DMS 273 (cell line): ENCODE data around the gene PSD2.
"Not testable (repeated sequence)": the region's sequence is repeated elsewhere in the genome, so short reads cannot be mapped to it uniquely, and the experiment has no call there.

ENCODE experiments used
- DNase-seq: peaks from one replicate; lab custom pipeline; 2025; ENCODE audit not compliant: unreplicated experiment; lab: John Stamatoyannopoulos, UW

PSD2 gene

DNA sequence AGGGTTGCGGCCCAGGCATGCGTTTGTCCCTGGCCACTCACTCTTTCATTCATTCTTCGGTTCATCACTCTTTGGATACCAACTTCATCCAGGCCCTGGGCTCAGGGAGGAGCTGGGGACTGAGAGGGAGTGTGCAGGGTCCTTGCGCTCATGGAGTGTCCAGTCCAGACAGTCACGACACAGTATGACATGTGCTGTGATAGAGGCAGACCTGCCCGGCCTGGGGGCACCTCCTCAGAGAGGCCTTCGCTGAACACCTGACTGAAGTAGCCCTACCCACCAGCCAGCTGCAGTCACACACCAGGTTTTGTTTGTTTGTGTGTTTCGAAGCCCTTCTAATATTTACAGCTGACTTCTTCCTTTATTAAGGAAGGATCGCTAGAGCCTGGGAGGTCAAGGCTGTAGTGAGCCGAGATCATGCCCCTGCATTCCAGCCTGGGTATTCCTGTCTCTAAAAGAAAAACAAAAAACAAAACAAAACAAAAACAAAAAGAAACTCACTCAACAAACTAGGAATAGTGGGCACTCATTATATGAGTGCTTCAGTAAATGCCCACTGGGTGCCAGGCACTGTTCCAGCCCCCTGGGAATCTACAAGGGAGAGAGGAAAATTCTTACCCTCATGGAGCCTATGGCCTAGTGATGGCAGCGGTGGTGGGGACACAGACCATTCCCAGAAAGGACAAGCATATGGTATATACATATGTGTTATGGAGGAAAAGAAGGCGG is 6.3 kb upstream of the PSD2 start:
- no peak for DNase-seq

DNA sequence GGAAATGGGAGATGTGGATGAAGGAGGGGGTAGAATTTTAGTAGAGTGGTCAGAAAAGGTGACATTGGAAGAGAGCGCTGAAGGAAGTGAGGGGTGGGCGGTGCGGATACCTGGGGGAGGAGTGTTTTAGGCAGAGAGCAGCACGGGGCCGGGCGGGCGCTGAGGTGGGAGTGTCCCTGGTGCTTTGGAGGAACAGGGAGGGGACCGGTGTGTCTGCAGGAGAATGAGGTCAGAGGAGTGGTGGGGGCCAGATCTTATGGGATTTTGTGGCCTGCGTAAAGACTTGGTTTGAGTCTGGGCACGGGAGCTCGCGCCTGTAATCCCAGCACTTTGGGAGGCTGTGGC is 5.8 kb upstream of the PSD2 start:
- no peak for DNase-seq

DNA sequence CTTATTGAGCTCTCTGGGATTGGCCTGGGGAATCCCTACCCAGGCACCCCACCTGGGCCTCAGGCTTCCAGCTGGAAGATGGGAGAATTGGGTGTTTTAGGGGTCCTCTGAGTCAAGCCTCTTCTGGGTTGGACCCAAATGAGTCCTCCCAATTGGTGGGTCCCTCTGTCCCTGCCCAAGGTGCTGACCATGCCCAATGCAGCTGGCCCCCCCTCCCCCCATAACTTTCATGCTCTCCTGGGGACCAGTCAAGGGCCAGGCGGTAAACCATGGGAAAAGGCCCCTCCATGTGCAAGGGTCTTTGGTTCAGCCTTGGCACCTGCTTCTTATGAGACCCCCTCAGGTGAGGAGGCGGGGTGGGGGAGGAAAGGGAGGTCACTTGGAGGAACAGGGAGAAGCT is 3.4 kb upstream of the PSD2 start:
- no peak for DNase-seq

DNA sequence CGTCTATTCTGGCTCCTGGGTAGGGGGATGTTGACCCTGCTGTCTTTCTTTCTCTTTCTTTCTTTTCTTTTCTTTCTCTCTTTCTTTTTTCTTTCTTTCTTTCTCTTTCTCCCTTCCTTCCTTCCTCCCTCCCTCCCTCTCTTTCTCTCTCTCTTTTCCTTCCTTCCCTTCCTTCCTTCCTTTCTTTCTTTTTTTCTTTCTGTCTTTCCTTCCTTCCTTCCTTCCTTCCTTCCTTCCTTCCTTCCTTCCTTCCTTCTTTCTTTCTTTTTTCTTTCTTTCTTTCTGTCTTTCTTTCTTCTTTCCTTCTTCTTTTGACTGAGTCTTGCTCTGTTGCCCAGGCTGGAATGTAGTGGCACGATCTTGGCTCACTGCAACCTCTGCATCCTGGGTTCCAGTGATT is 3.0 kb upstream of the PSD2 start:
- not testable (repeated sequence) for DNase-seq

DNA sequence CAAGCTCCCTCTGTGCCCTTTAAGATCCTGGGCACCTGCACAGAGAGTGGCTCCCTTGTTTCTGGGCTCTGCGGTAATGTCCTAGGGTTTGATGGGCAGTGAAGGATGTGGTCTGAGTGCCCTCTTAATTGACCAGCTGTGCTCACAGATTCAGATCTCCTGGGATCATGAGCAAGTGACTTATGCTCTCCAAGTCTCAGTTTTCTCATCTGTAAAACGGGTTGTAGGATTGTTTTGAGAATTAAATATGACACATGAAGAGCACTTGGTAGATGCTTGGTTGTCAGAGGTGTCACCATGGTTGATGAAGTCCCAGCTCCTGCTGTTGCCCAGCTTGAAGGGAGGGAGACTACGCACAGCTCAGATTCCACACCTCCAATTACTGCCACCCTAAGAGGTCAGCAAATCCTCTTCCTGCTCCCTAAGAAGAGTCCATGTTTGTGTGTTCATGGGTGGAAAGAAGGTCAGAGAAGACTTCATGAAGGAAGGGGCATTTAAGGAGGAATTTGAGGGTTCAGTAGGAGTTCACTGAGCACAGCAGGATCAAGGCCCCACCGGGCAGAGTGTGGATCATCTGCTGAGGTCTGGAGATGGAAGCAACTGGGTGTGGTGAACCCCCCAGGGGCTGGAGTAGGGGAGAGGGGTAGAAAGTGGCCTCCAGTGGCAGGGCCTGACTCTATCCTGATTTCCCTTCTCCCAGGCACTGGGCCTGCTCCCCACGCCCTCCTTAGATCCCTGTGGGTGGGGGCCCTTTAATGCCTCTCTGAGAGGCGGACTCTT is 1.4 kb upstream of the PSD2 start:
- no peak for DNase-seq

DNA sequence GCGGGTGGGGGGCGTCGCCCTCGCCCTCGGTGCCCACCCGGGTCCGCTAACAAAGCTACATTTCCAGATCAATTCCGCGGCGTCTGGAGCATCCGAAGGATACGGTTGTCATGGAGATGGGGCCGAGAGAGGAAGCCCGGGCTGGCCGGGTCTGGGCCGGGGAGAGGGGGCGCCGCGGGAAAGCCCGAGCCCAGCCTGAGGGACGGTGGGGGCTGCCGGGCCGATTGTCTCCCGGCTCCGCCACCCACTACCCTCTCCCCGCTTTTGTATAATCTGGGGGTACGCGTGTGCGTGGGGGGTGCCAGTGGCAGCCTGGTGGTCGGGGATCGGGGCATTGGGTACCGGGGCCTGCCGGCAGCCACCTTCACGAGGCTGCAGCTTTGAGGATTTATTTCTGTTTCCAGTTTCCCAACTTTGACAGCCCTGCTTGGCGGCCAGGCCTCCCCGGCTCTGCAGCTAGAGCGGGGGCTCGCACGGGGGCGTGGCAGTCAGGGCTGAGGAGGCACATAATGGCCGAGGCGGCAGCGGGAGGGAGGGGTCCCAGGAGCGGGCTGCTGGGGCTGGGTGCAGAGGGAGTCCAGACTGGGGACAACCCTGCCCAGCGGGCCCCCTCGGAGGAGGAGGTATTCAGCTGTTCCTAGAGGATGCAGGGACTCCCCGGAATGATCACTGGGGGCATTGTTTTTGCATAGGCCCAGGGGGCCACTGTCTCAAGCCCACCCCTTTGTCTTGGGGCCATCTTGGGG is 626 bp downstream of the PSD2 start:
- peak; percentile 59 for DNase-seq

DNA sequence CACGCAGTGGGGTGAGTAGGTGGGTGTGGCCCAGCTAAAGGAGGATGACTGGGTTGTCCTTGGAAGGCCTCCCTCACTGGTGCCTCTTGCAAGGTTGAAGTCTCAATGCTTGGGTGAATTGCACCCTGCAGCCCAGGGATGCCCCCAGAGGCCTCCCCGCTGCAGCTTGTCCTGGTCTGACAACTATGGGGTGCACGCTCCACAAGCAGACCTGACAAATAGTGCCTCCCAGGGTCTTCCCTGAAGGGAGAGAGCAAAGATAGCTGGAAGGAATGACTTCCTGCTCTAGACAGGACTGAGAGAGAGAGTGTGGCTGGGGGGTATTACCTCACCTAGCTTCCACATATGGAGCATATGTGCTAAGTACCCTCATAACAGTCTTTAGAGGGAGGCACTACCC is 1.7 kb downstream of the PSD2 start:
- DNase-seq, result peak; percentile 58

DNA sequence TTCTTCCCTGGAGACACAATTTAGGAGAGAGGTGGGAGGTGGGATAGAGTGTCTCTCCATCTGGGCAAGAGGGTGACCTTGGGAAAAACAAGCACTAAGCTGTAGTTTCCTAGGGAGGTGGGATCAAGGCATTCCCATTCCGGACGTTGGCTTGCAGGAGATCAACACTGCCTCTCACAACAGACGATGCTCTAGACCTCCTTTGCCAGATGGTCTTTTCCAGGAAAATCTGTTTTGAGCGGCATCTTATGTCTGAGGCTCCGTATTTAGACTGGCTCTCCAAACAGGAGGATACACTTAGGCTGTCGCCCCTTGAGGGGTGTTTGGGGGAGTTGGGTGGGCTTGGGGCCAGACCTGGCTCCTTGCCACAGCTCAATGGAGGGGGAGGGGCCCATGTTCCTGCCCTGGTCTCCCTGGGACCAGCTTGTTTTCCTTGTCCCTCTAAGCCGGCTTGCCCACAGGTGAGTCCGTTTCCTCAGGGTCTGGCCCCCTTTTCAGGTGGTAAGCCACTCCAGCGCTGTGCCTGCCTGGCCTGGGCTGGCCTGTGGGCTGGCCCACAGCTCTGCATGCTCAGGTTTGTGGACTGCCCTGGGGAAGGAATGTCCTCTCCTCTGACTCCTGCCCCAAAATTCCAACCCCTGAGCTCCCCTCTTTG is 2.4 kb downstream of the PSD2 start:
- DNase-seq, result peak; percentile 82

DNA sequence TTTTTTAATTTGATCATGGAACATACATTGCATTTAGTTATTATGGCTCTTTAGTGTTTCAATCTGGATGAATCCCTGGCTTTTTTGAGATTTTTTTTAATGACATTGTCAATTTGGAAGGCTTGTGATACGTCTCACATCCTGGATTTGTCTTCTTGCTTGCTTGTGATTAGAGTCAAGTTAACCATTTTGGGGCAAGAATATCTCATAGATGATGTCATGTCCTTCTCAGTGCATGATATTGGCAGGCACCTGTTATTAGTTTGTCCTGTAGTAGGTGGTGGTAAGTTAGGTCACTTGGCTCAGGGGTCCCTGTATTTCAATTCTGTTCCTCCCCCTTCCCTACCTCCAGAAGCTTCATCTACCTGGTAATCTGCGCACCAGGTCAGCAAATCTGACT is 3.3 kb downstream of the PSD2 start:
- no peak for DNase-seq

DNA sequence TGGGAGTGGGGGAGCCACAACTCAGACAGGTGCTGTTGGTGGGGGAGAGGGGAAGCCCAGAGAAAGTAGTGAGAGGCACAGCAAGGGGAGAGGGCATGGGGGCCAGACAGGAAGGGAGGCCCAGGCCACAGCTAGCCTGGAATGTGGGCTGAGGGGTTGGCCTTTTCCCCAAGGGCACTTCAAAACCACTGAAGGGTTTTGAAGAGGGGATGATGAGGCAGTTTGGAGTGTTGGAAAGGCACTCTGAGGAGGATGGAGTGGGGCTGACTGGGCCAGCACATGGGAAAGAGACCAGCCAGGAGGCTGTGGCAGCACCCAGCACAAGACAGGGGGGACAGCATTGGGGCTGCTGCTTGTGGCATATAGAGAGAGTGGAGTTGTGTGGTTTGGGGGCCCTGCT is 3.8 kb downstream of the PSD2 start:
- DNase-seq, result no peak

DNA sequence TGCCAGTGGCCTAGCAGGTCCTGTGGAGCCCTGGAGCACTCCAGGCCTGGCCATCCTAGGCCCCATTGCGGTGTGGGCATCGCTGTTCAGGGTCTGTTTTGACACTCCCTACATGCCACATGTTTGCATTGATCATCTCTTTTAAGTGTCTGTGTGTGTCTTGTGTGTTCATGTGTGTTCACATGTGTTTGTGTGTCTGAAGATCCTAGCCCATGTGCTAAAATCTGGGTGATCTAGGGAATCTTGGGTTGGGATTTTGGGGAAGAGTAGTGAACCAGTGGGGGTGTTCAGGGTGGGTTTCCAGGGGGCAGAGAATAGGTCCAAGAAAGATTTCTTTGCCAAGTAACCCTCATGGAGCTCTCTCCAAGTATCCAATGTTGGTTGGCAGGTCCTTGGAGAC is 8.4 kb downstream of the PSD2 start:
- no peak for DNase-seq

DNA sequence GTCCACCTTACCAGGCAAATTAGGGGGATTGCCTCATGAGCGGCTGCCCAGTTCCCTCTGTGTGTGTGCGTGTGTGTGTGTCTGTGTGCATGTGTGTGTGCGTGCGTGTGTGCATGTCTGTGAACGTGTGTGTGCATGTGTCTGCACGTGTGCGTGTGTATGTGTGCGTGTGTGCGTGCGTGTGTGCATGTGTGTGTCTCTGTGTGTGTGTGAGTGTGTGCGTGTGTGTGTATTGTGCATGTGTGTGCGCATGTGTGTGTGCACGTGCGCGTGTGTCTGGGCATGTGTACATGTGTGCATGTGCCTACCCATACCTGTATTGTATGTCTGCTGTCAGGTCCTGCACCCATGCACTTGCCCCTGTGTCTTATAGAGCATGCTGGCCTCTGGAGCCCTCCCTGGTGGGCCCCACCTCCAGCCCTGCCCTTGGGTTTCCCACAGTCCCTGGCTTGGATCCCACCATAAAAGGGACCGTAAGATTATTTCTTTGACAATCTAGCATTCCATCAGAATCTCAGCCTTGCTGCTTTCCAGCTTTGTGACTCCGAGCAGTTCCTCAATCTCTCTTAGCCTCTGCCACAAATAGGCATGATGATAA is 9.3 kb downstream of the PSD2 start:
- DNase-seq, result no peak

DNA sequence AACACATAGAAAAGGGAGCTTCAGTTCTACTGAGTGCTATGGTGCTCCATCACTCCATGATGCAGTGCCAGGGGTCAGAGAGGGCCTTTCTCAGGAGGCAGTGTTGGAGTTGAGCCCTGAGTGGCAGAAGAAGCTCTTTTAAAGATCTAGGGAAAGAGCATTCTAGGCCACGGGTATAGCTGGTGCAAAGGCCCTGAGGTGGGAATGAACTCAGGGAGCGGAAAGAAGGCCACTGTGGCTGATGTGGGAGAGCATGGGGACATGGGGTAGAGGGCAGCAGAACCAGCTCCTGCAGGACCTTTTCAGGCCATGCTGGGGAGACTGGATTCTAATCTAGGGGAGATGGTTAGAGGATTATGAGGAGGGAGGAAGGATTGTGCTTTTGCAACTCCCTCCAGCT is 9.9 kb downstream of the PSD2 start:
- DNase-seq, result no peak

DNA sequence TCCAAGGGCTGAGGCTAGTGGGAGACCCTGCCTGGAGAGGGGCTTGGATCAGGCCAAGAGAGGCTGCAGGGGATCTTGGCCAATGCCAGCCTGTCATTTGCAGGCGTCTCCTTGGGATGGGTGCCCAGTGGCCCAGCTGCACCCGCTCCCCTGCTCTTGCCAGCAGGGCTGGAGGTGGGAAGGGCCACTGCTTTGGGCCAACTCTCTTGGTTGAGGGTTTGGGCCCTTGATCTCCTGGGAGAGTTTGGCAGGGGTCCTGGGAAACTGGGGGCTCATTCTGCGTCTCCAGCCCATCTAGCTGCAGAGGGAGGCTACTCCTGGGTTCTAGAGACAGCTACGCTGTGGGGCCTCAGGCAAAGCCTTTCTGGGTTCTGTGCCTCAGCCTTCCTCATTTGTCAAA is 10.5 kb downstream of the PSD2 start:
- DNase-seq, result no peak

DNA sequence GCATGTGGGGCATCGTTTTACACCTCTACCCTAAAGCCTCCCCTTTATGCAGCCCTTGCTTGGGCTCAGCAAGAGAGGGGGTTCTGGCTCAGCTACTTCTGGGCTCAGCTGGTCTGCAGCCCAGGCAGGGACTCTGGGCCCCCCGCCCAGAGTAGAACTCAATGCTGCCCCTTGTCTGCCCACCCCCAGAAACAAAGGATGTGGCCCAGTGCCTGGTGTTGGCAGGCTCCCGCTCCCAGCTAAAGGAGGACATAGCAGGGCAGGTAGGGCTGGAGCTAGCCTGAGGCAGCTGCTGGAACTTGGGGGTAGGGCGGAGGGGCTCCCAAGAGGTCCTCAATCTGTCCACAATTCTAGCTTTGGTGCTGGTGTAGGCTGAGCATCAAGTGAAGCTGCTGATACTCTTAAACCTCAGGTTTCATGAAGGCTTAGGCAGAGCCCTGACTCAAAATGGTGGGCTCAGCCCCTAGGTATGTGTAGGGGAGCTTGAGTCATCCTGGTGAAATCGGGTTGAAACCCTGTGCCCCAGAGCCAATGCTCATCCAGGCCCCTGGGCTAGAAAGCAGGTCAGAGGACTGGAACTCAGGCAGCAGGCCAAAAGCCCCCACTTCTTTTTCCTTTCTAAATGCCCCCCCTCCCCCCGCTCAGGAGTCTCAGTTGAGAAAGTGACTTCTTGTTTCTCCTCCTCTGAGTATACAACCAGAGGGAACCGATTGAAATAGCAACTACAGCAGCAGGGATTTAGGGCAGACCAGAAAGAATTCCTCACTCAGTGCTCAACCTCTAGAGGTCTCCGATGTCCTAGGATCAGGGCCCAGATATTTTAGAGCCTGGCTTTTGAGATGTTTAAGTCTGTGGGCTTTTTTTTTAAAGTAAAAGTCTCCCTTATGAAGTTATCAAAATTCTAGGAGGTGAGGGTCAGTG is 11.4 kb downstream of the PSD2 start:
- DNase-seq, result peak; percentile 23

DNA sequence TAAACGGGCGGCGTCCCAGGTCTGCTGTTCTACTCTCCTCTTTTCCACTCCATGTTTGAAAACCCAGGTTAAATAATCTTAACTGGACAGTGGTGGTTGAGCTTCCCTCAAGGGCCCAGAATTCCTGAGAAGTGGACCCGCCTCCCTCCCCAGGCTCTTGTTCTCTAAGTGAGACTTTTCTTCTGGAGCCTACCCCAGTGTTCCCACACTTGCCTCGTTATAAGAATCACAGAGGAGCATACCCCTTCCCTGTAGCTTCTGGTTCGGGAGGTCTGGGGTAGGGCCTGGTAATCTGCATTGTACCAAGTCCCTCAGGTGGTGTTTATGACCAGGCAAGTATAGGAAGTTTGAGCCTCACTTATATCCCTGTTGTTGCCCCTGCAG is 12.0 kb downstream of the PSD2 start:
- DNase-seq, result no peak

DNA sequence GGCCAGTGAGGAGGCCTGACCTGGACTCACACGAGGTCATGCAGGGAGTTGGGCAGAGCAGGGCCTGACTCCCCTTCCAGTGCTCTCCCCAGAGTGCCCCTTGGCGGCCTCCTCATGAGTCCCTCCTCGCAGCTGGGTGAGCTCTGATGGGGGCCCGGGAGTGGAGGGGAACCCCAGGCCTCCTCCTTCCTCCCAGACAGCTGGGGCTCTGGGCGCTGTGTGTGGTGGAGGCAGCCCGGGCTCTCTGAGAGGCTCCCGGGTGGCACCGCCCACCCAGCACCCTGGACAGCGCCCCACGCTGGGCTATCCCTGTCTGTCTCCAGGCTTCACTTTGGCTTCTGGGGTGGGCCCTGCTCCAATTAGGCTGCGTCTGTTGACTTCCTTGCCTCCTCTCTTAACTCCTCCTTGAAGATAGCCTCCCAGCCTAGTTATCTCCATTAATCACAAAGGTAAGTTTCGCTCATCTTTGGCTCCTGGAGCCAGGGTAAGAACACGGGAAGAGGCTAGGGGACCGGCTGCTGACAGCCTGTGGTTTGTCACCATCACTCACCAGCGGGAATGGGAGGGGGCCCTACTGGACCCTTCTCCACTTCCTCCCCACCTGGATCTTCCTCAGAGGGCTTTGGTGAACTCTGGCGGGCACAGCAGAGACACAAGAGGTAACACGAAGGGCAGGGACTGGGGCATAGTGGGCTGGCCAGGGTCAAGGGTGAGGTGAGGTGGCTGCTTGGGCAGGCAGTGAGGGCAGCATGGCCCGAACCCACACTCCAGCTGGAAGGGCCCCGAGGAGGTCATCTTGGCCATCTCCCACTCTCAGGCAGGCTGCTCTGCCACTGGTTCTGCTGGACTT is 13.1 kb downstream of the PSD2 start:
- peak; percentile 23 for DNase-seq

DNA sequence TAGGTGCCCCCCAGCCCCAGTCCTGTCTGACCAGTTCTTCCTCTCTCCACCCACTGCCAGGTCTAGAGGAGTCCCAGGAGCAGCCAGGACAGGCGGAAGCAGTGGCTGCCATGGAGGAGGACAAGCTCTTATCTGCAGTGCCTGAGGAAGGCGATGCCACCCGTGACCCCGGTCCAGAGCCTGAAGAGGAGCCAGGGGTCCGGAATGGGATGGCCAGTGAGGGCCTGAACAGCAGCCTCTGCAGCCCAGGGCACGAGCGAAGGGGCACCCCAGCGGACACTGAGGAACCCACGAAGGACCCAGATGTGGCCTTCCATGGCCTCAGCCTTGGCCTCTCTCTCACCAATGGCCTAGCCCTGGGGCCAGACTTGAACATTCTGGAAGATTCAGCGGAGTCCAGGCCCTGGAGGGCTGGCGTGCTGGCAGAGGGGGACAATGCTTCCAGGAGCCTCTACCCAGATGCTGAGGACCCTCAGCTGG is 13.8 kb downstream of the PSD2 start:
- DNase-seq, result no peak
